ENCODE data around the gene RGMA.
"Not testable (repeated sequence)": the region's sequence is repeated elsewhere in the genome, so short reads cannot be mapped to it uniquely, and the experiment has no call there.

Gene RGMA

GRCh38 chr15:93031557-93032384 lies 57.2 kb downstream of the RGMA start:
- DNase-seq, result not testable (repeated sequence)

- no peak for DNase-seq
These were observed 57.9 kb downstream of the RGMA start for GRCh38 chr15:93031103-93031464.

- DNase-seq, result peak; percentile 83
These were observed 58.4 kb downstream of the RGMA start for GRCh38 chr15:93030430-93031102.

- DNase-seq, result peak; percentile 41
These were observed 59.1 kb downstream of the RGMA start for GRCh38 chr15:93029836-93030429.

GRCh38 chr15:93029214-93029835 lies 59.7 kb downstream of the RGMA start:
- DNase-seq, result no peak

GRCh38 chr15:93028632-93029213 lies 60.3 kb downstream of the RGMA start:
- peak; percentile 89 for DNase-seq

GRCh38 chr15:93028111-93028631 lies 60.8 kb downstream of the RGMA start:
- DNase-seq, result peak; percentile 29

- DNase-seq, result peak; percentile 24
These were observed 61.6 kb downstream of the RGMA start for GRCh38 chr15:93027413-93027812.

- DNase-seq, result no peak
These were observed 62.6 kb downstream of the RGMA start for GRCh38 chr15:93026380-93026817.

- DNase-seq, result no peak
These were observed 63.4 kb downstream of the RGMA start for GRCh38 chr15:93025625-93025982.

GRCh38 chr15:93024716-93025624 lies 64.0 kb downstream of the RGMA start:
- no peak for DNase-seq

GRCh38 chr15:93024293-93024692 lies 64.7 kb downstream of the RGMA start:
- DNase-seq, result no peak

- no peak for DNase-seq
These were observed 67.8 kb downstream of the RGMA start for GRCh38 chr15:93020976-93021772.

- DNase-seq, result no peak
These were observed 69.0 kb downstream of the RGMA start for GRCh38 chr15:93019971-93020370.

- no peak for DNase-seq
These were observed 69.9 kb downstream of the RGMA start for GRCh38 chr15:93019090-93019489.

GRCh38 chr15:93018574-93018973 lies 70.4 kb downstream of the RGMA start:
- DNase-seq, result no peak

GRCh38 chr15:93017526-93017925 lies 71.5 kb downstream of the RGMA start:
- no peak for DNase-seq

GRCh38 chr15:93012786-93013185 lies 76.2 kb downstream of the RGMA start:
- DNase-seq, result no peak

- no peak for DNase-seq
These were observed 81.0 kb downstream of the RGMA start for GRCh38 chr15:93007994-93008393.

GRCh38 chr15:93005133-93005532 lies 83.9 kb downstream of the RGMA start:
- DNase-seq, result no peak

GRCh38 chr15:93001881-93002280 lies 87.1 kb downstream of the RGMA start:
- no peak for DNase-seq

All from right hindlimb (tissue), 1 donor.